ENCODE results near the gene TMEM150C. TPM values are rescaled to one million over a fixed set of nuclear protein-coding genes. Genes with fewer than 3 reads are reported as not detected.

Gene TMEM150C
- polyA plus RNA-seq, 1 donor (not counting 4 experiments of a cell fraction or from before 2014, with no cell fraction given), result 0.07 TPM

DNA sequence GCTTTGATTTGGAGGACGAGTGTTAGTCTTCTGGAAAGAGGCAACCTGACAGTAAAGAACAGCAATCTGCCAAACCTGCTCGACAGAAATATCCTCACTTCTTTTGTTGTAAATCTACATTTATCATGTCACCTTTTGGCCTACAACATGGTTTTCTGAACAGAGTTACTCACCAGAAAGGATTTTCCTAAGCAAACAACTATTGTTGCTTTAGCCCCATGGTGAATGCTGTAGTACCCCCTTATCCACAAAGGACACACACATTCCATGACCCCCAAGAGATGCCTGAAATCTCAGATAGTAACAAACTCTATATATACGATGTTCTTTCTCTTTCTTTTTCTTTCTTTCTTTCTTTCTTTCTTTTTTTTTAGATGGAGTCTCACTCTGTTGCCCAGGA lies 42.7 kb downstream of the TMEM150C start:
- no peaks in the 10 kb centered on the region for H3K27me3 ChIP-seq (ENCODE audit: control insufficient read depth, extremely low read depth, insufficient read depth, low read length)
- dilution Hi-C loops (cut with MboI; ENCODE audit: extremely low pct_ligation_motif_present, low sequenced_read_pairs), result no loop called here
- H3K9me1 ChIP-seq (ENCODE audit: control insufficient read depth, extremely low read depth, insufficient read depth, low read length), result no peaks in the 10 kb centered on the region
- no peaks in the 10 kb centered on the region for H3K9me3 ChIP-seq (ENCODE audit: control insufficient read depth, low read depth, low read length)
- DNase-seq (ENCODE audit: low read depth, low spot score) (no peak), FAIRE-seq (no peak)
- no peak overlapping the region for H3K27ac ChIP-seq (ENCODE audit: control insufficient read depth, insufficient read depth, low read length)
- no peak overlapping the region for H3K9ac ChIP-seq (ENCODE audit: control insufficient read depth, extremely low read depth, insufficient read depth, low read length)
- H4K20me1 ChIP-seq (ENCODE audit: control insufficient read depth, extremely low read depth, insufficient read depth, low read length), result no peaks in the 10 kb centered on the region
- H3K4me1 ChIP-seq (ENCODE audit: control insufficient read depth, extremely low read depth, insufficient read depth, low read length), result no peaks in the 10 kb centered on the region
- no peak overlapping the region for H2AFZ ChIP-seq (ENCODE audit: control insufficient read depth, low read length)
- no peak overlapping the region for H3K4me2 ChIP-seq (ENCODE audit: control insufficient read depth, extremely low read depth, insufficient read depth, low read depth, low read length)
- H3K4me3 ChIP-seq (ENCODE audit: control insufficient read depth in 2 of 3, extremely low read depth in 1 of 3, insufficient read depth in 2 of 3, low read depth in 1 of 3, low read length in 3 of 3), result no peak overlapping the region
- H3K36me3 ChIP-seq (ENCODE audit: control insufficient read depth in 2 of 2, extremely low read depth in 1 of 2, insufficient read depth in 2 of 2, low read length in 2 of 2), result no peaks in the 10 kb centered on the region
- no peaks in the 10 kb centered on the region for H3K79me2 ChIP-seq (ENCODE audit: control insufficient read depth, insufficient read depth, low read length)
- no peak for TF ChIP-seq CTCF (optimal IDR thresholded peaks at IDR 0.05 in 1 of 3, IDR thresholded peaks at IDR 0.05 in 1 of 3, conservative IDR thresholded peaks at IDR 0.05 in 1 of 3; ENCODE audit: extremely low read depth in 1 of 3, insufficient read depth in 2 of 3, low read length in 3 of 3)
- TF ChIP-seq EZH2 (IDR thresholded peaks at IDR 0.05; ENCODE audit: low read length), result no peak

DNA sequence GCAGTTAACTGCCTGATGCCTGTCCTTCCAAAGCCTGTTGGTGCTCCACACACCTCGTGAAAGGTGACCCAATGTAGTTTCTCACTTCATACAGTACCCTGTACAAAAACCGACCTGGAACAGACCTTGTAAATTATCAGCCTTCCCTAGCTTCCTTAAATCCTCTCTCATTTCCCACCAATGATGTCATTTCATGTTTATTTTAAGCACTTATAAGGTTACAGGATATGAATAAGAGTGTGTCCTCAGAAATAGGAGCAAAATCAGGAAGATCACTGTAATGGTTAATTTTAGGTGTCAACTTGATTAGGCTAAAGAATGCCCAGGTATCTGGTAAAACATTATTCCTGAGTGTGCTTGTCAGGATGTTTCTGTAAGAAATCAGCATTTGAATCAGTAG lies 44.7 kb downstream of the TMEM150C start:
- H3K9ac ChIP-seq (ENCODE audit: control insufficient read depth, extremely low read depth, insufficient read depth, low read length), result no peak overlapping the region
- H4K20me1 ChIP-seq (ENCODE audit: control insufficient read depth, extremely low read depth, insufficient read depth, low read length), result no peaks in the 10 kb centered on the region
- DNase-seq (ENCODE audit: low read depth, low spot score) (no peak), FAIRE-seq (no peak)
- H3K4me1 ChIP-seq (ENCODE audit: control insufficient read depth, extremely low read depth, insufficient read depth, low read length), result no peaks in the 10 kb centered on the region
- TF ChIP-seq CTCF (optimal IDR thresholded peaks at IDR 0.05 in 1 of 3, IDR thresholded peaks at IDR 0.05 in 1 of 3, conservative IDR thresholded peaks at IDR 0.05 in 1 of 3; ENCODE audit: extremely low read depth in 1 of 3, insufficient read depth in 2 of 3, low read length in 3 of 3) (no peak), EZH2 (IDR thresholded peaks at IDR 0.05; ENCODE audit: low read length) (no peak)
- H3K9me3 ChIP-seq (ENCODE audit: control insufficient read depth, low read depth, low read length), result no peaks in the 10 kb centered on the region
- H3K4me2 ChIP-seq (ENCODE audit: control insufficient read depth, extremely low read depth, insufficient read depth, low read depth, low read length), result no peak overlapping the region
- dilution Hi-C loops (cut with MboI; ENCODE audit: extremely low pct_ligation_motif_present, low sequenced_read_pairs), result no loop called here
- no peaks in the 10 kb centered on the region for H3K9me1 ChIP-seq (ENCODE audit: control insufficient read depth, extremely low read depth, insufficient read depth, low read length)
- no peak overlapping the region for H3K27ac ChIP-seq (ENCODE audit: control insufficient read depth, insufficient read depth, low read length)
- H3K36me3 ChIP-seq (ENCODE audit: control insufficient read depth in 2 of 2, extremely low read depth in 1 of 2, insufficient read depth in 2 of 2, low read length in 2 of 2), result no peaks in the 10 kb centered on the region
- no peak overlapping the region for H2AFZ ChIP-seq (ENCODE audit: control insufficient read depth, low read length)
- H3K79me2 ChIP-seq (ENCODE audit: control insufficient read depth, insufficient read depth, low read length), result no peaks in the 10 kb centered on the region
- no peak overlapping the region for H3K4me3 ChIP-seq (ENCODE audit: control insufficient read depth in 2 of 3, extremely low read depth in 1 of 3, insufficient read depth in 2 of 3, low read depth in 1 of 3, low read length in 3 of 3)
- no peaks in the 10 kb centered on the region for H3K27me3 ChIP-seq (ENCODE audit: control insufficient read depth, extremely low read depth, insufficient read depth, low read length)
